GM18498 (cell line): ENCODE measurements around the gene RFX3.

Source experiments
- ATAC-seq: cut with Tn5 transposase; IDR thresholded peaks from one replicate; pipeline ENCODE4 v1.9.1; 2021; ENCODE audit warnings: mild to moderate bottlenecking, moderate library complexity; ENCODE audit not compliant: unreplicated experiment

The RFX3 gene

DNA sequence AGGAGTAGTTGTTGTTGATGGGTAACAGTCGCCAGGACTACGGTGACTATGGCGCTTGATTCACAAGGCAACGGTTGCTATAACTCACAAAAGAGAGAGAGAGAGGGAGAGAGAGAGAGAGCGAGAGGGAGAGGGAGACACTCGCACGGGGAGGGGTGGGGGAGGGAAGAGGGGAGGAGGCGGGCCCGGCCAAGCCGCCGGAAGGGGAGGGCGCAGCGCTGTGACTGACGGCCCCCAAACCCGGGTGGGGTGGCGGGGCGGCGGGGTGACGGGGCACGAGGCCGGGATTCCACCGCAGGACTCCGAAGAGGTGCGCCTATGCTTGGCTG, at the start of gene RFX3:
RFX3 (minus strand) TSS at position 166 of the 329 bp plus-strand sequence. CDS start 130,413 bp downstream, outside the sequence.
- peak; percentile 57 for ATAC-seq

DNA sequence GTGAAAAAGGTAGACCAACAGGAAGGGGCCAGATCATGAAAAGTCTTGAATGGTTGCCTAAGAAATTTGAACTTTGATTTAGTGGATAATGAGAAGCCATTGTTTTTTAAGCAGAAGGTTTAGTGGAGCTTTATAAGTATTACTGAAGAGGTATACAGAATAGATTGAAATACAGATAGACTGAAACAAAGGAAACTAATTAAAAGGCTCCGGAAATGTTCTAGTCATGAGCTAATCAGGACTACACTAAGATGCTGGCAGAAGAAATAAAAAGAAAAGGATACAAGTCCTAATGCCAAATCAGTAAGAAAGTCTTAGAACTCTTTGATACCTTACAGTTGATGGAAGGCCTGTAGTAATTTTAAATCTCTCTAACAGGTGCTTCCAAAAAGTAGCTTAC, 45.7 kb upstream of the RFX3 start:
- no peak for ATAC-seq

DNA sequence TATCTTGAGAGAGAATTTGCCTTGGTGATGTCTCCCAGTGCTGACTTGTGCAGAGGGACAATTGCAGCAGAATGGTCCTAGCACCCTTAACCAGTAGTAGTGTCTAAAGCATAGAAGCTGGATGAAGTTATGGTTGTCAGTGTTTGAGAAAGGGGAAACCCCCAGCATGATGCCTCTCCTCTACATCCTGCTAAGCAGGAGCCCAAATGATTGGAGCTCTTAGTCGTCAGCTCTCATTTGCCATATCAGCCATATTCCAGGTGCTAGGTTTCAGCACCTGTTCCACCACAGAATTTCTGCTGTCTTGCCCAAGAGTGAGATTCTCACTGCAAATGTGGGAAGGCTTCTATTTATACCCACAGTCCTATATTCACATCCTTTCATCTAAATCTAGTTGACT, 43.7 kb upstream of the RFX3 start:
- ATAC-seq: no peak

DNA sequence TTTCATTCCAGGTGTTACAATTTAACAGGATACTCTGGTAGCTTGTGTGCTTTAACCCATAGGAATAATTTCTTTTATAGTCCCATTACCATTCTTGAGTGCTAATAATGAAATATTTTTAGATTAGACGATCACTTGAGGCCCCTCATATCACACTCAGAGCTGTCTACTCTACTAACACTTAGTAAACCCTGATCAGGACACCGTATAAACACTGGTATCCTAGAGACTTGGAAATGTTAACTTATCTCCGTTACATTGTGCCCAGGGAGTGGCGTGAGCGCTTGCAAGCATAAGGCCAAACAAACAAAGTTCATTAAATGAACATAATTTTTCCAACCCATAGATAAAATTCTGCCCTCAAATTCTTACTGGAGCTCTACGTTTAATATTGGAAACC, 42.2 kb upstream of the RFX3 start:
- ATAC-seq: no peak

DNA sequence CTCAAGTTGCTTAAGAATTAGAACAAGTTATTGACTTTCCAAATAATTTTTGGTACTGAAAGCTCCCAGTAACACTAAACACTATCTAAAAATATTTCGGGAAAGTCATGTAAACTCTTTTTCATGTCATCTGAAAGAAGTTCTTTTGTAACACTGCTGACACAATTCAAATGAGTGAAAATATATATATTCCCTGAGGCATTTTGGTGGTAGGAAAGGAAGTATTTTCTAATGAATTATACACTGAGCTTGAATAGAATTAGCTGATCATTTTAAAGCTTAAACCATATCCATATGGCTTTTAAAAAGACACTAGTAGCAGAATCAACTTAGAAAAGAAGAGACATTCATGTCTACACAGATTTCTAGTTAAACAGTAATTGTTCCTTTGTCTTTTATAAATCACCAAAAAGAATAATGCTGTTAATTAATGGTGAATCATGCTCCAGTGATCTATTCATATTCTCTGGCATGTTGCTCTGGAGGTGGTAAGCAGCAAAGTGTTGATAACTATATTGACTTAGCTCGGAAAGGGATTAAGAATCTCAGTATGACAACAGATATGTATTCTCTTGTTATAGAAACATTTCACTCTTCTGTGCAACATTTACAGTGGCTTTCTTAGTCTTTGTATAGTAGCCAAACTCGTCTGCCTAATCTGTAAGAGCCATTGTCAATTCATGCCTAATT, 27.4 kb upstream of the RFX3 start:
- no peak for ATAC-seq

DNA sequence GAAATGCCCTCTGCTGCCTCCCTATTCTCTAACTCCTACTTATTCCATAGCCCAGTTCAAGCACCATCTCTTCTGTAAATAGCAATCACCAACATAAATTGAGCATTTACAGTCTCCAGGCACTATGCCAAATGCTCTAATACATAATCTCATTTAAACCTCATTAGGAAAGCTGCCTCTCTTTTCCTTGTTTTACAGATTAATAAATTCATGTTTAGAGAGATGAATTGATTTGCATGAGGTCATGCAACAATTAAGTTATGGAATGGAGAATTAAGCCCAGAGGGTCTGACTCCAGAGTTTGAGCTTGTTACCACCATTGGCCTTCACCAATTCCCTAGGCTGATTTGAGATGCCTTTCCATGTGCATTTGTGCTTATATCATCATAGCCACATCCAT, 23.4 kb upstream of the RFX3 start:
- ATAC-seq: no peak

DNA sequence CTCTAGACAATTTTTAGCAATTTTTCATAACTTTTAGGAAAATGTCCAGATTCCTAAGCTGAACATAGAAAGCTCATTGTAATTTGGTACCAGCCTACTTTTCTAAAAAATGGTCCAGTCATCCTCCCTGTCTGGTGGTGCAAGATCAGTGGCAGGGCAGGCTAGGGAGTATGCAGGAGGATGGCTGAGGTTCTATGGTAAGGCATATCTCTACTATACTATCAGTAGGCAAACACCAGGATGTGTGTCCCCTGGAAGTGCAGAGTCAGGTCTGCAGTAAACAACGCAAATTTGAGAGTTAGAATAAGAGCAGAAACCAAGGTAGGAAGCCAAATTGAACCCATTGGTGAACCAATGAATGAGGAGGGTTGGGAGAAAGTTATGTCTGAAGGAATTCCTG, 22.8 kb upstream of the RFX3 start:
- ATAC-seq: no peak

DNA sequence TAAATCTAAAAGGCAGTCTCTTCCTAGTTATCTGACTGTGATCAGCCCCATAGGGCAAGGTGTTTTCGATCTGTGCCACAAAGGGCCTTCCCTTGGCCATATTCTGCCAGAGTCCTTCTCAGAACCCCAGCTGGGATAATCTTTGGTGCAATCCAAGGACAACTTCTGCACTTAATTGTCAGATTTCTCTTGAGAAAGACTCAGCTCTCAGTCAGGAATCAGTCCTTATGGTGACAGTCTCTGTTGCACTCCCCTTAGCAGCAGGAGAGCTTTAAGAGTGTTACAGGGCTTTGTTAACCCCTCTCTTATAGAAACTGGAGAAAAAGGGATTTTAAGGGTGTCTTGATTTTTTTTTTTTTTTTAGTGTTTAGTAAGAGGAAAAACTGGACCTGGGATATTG, 15.4 kb upstream of the RFX3 start:
- no peak for ATAC-seq

DNA sequence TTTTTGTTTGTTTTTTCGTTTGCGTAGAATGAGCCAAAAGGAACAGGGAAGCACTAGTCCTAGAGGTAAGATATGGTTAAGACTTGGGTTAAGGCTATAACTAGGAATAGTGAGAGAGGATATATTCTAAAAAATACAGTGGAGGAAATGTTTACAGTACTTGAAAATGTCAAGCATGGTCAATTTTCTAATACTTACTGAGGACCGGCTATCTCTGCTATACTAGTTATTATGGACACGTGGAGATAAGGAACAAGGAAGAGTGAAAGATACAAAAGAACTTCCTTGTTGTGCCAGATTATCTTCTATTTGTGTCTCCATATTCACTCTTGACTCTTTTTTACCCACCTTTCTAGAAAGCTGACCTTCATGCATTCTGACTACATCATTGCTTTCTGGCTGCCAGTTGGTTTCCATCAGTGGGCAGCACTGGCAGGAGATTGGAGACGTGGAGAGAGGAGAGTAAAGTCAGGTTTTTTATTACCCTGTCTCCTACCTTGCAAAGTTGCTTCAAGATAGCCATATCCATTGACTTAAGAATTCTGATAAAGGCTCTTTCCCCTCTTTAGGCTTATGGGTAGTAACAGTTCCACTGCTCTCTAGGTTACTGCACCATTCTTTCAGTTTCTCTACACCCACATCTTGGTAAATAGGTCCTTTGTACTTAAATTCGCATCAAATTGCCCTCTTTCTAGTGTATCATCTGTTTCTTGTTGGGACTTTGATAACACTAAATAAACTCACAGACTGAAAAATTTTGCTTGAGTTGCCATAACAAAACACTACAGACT, 9.0 kb upstream of the RFX3 start:
- no peak for ATAC-seq

DNA sequence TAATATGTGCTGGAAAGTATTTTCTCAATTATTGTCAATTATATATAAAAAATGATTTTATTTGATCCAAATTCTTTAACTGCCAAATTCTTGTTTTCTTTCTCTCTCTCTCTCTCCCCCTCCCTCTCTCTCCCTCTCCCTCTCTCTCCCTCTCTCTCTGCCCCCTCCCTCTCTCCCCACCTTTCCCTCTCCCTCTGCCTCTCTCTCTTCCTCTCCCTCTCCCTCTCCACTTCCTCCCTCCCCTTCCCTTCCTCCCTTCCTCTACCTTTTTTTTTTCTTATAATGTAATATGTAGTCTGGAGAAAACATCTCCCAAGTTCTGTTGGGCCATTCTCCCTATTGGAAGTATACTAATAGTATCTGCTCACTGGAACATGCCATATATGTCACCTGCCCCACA, 6.4 kb upstream of the RFX3 start:
- no peak for ATAC-seq

DNA sequence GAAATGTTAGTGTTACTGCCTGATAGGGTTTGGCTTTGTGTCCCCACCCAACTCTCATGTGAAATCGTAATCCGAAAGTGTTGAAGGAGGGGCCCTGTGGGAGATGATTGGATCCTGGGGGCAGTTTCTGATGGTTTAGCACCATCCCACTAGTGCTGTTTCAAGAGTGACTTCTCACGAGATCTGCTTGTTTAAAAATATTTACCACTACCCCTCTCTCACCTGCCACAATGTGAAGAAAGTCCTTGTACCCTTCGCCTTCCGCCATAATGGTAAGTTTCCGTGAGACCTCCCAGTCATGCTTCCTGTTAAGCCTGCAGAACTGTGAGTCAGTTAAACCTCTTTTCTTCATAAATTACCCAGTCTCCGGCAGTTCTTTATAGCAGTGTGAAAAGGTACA, 2.6 kb upstream of the RFX3 start:
- ATAC-seq: no peak

DNA sequence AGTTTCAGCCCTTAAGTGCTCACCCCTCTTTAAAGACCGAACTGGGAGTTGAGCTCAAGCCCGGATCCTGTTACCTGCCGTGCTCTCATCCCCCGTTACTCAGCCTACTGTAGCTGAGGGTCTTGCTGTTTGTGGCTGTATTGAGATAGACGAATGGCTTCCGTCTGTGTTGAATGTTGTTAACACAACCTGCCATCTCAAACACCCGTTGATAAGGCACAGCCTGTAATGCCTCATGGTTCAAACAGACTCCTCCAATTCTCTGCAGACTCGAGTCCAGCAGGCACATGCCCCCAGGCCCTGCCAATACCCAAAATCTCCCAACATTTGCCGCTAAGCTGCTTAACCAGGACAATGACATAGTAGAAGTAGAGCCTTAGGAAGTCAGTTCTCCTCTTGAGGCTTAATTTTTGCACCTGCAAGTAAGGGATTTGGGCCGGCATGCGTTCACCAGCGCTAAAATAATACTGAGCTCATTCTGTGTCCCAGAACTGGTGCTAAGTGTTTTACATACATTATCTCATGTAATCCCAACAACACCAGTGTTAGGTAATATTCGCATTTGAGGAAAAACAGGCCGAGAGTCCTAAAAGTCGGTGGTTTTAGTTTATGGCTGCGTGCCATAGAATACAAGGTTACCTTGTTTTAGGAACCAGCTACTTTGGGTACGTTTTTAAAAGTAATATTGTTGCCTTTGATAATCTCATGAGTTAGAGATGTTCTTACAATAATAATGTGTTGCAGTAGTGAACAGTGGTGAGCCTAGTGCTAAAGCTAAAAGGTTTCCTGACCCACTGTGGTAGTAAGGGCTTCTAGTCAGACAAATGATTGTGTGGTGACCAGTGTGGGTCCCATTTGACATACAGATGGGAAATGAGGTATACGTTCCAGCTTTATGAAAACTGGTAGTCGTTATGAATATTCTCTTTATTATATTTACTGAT, 1.5 kb upstream of the RFX3 start:
- peak; percentile 6 for ATAC-seq

DNA sequence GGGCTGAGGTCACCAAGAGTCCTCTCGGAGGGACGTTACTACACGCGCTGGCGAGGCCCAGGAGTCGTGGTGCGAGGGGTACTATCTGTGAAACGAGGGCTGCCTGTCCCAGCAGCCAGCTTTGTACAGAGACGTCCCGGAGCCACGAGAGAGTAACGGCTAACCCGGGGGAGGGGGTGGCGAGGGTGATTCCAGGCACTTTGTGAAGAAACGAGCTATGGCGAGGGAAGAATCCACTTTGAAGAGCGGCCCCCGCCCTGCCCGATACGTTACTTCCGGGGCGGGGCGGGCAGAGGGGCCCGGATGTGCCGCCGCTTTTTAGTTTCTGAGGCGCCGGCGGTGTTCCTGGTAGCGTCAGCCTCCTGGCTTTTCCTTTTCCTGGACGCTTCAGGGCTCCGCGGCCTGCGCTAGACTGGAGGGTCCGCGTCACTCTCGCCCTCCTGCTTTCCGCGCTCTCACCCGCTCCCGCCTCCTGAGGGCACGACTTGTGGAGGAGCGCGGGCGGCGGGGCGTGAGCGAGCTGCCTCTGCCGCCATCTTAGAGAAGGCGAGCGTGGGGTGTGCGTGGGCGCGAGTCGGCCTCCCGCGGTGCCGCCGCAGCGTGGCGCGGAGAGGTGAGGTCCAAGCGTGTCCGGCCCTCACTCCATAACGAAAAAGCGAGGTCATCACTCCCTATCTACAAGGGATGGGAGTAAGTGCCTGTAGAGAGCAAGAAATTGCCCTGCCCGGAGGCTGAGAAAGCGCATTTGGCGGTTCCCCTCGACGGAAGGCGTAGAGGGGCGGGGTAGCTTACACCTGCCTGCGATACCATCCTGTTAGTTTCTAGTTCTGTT, 580 bp upstream of the RFX3 start:
- peak; percentile 70 for ATAC-seq

DNA sequence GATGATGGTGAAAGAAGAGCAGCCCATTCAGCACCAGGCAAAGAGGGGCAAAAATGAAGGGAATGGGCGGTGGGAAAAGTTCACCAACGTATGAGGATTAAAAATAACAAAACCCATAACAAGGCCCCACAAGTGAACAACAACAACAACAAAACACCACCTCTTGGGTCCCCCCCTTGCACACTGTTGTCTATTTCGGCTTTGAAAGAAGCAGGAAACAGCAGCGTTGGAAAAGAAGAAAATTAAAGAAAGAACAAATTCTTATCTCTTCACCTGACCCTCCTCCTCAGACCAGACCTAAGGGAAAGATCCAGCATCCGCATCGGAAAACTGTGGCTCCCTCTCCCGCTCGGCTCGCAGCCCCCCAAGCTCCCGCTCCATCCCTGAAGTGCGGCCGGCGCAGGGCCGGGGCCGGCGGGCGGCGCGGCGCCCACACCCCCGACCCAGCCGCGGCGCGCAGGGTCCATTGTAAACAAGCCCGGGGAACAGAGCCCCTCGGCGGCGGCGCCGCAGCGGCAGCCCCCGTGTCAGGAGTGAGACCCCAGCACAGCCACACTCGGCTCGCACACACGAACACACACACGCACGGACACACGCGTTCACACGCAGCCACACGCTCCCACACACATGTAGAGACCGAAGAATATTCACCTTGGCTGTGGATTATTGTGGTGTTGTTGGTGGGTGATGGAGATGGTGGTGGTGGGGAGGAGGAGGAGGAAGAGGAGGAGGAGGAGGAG, 535 bp downstream of the RFX3 start:
- no peak for ATAC-seq

DNA sequence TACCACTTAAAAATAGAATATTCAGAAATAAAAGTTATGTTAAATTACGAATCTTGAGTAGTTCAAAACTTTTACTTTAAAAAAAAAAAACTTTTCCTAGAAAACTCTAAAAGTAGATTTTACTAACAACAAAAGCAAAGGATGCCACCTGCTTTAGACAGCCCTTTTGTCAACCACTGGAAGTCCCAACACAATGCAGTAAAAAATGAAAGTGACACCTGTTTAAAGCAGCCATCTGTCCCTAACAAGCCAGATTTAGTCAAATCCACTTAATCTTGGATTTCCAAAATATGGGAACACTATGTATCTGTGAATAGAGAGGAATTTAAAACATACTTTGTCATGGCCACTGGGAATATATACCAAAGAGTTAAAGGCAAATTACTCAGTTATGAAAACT, 3.8 kb downstream of the RFX3 start:
- ATAC-seq: no peak

DNA sequence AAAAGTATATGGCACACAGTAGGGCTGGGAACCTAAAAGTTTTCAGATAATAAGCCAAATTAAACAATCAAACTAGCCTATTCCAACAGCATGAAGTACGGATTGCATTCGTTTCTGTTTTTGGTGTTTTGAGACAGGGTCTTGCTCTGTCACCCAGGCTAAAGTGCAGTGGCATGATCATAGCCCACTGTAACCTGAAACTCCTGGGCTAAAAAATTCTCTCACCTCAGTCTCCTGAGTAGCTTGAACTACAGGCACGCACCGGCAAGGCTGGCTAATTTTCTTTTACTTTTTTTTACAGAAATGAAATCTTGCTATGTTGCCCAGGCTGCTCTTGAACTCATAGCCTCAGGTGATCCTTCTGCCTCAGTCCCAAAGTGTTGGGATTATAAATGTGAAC, 5.2 kb downstream of the RFX3 start:
- no peak for ATAC-seq

DNA sequence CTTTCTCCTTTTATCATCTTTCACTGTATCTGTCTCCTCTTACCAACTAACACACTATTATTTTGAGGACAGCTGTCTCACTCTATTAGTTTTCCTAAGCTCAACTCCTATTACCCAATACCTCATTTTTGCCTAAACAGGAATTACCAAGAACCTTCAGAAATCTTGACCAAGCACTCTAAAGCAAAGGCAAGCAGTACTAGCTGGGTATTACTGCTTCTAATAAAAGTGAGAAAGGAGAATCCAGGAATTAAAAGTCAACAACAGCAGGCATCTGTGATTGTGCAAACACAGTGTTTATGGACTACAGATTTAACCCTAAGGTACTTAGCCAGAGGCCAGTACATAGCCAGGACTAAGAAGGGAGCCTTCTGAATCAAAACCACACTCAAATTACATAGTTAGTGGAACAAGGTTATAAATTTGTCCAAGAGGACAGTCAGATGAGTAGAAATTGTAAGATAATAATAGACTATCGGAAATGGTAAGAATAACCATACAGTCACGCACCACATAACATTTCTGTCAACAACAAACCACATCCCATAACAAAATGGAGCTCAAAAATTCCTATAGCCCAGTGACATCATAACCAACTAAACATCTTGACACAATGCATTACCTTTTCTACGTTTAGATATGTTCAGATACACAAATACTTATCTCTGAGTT, 8.3 kb downstream of the RFX3 start:
- no peak for ATAC-seq

DNA sequence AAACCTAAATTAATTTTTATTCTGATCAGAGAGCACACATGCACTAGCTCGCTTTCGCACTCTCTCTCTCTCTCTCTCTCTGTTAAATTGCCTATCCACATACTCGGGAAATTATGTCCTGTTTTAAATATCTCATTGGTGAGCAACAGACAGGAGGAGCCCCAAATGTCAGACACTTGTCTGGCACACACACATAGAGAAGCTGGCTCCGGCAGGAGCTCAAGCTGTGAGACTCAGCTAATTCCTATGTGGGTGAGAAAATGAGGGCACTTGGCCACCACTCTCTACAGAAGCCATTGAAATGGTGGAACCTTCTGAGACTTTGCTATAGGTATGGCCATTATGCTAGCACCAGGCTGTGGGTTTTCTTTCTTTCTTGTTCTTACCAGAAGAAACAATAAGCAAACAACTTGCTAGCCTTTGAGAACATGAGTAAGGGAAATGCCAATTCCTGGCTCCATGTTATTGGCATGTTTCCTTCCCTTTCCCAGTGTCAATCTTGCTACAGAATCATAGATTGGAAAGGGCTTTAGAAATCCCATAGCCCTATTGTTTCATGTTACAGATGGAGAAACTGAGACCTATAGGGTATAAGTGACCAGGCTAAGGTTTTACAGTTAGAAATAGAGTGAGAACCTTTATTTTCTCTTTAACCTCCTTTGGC, 9.0 kb downstream of the RFX3 start:
- ATAC-seq: no peak

DNA sequence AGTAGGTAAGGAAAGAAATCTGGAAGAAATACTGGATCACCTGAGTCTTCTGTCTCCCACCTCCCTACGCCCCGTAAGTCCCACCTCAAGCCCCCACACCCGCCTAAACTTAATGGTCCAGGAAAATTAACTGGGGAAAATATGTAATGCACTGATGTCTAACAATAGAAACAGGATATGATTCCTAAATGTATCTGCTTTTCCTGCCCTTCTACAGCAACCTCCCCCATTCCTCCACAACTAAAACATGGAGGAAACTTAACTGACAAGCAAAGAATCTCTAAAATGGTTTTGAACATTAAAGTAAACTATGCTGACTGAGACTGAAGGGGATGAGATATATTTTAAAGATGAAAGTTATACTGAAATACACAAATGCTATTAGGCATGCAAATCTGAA, 10.4 kb downstream of the RFX3 start:
- no peak for ATAC-seq
